HG03108 (cell line): ENCODE results near the gene FOXA1.

ENCODE experiments used
- ATAC-seq: cut with Tn5 transposase; IDR thresholded peaks from one replicate; pipeline ENCODE4 v1.9.1; 2021; ENCODE audit warnings: moderate library complexity; ENCODE audit not compliant: unreplicated experiment

FOXA1 gene

DNA sequence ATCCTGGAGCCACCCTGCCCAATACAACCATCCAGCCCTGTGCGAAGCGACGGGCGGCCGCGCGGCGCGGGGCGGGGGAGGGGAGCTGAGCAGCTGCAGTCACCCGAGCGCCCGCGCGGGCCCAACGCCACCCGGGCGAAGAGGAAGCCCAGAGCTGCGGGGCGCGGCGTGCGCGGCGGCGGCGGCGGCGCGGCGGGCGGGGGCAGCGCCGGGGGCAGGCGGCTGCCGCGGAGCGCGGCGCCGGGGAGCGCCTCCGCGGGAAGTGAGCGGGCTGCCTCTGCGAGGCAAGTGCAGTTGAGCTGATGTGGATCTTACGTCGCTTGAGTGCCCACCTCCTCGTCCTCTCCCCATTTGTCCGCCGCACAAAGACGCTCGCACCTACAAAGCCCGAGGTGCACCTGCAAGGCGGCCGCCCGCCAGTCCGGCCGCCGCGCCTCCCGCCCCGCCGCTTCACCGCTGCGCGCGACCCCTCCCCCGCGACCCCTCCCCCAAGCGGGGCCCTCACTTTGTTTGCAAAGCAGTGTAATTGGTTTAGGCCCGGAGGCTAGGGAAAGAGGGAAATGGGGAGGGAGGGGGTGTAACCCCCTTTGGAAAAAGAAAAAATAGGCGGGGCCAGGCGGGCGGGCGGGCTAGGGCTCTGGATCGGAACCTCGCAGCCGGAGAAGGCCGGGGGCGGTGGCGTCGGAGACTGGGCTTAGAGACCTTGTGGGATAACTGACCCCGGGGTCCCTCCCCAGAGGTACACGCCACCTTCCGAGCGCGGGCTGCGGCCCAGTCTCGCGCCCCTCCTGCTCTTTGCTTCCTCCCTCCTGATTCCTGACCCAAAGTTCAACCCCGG, at the start of gene FOXA1, which contains the start of gene TTC6:
Gene FOXA1, minus strand, starts transcription at position 279 of the 838 bp plus-strand sequence. Its CDS starts 277 bp downstream, at position 2.
Gene TTC6, plus strand, starts transcription at position 659 of the 838 bp plus-strand sequence. CDS start 26,436 bp downstream, outside the sequence.
- ATAC-seq = no peak

DNA sequence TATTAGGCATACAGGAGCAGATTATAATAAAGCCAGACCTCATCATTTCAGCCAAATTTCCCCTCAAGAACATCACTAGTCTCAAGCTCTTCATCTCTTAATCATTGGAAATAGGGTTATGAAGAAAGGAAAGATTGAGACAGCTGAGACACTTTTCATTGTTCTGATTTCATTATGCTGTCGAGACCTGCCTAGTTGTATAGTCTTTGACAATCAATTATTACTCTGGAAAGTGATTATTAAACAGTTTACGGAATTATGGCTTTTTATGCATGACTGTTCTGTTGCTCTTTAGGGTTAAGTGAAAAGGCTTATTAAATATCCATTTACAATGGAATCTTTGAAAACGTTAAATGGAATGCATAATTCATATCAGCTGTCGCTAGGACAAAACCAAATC, 48.7 kb upstream of the FOXA1 start:
- no peak for ATAC-seq

DNA sequence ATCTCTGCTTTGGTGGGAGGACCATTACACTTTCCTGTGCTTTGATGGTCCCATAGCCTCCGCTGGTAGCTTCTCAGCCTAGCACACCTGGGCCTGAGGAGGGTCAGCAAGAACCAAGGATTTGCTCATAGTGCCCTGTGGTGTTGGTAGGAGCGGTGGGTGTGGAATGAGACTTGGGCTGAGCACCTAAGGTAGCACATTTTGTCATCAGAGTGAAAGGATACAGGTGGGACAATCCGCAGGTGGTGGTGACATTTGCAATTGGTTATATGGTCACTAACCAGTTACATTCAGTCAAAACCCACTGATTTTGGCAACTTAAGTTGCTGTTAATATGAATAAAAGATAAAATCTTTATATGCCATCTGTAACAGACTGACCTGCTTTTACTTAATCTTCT, 47.1 kb upstream of the FOXA1 start:
- no peak for ATAC-seq

DNA sequence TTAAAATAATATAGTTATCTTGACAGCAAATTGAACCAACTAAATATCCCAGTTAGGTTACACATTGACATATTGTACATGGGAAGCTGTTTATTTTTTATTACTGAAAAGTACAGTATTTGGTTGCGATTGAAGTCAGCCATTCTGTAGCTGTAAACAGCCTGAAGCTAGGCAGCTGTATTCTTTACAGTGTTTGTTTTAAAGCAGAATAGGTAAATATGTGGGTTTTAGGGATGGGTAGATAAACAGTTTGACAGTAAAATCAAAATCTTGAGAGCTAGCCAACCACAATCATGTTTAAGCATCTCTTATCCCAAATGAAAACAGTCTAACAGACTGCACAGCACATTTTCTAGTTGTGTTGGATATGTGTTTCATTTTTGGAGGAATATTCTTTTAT, 46.1 kb upstream of the FOXA1 start:
- ATAC-seq = no peak

DNA sequence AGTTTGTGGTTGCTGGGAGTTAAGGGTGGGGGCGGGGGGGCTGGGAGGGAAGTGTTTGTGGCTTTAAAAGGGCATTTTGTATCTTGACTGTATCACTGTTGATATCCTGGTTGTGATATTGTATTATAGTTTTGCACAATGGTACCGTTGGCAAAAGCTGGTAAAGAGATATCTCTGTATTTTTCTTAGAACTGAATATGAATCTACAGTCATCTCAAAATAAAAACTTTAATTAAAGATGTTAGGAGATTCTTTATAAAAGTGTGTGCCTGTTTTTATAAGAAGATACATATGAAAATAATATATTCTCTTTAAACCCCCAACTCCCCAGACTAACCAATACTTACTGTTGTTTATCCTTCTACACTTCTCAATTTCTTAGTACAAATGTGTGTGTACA, 43.5 kb upstream of the FOXA1 start:
- ATAC-seq = no peak

DNA sequence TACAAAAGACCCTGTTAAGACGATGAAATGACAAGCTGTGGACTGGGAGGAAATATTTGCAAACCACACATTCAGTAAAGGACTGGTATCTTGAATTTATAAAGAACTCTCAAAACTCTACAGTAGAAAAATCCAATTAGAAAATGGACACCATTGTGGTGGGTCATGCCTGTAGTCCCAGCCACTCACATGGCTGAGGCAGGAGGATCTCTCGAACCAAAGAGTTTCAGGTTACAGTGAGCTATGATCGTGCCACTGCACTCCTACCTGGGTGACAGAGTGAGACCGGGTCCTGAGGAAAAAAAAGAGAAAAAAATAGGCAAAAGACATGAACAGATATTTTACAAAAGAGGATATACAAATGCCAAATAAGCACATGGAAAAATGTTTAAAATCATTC, 42.3 kb upstream of the FOXA1 start:
- ATAC-seq = no peak

DNA sequence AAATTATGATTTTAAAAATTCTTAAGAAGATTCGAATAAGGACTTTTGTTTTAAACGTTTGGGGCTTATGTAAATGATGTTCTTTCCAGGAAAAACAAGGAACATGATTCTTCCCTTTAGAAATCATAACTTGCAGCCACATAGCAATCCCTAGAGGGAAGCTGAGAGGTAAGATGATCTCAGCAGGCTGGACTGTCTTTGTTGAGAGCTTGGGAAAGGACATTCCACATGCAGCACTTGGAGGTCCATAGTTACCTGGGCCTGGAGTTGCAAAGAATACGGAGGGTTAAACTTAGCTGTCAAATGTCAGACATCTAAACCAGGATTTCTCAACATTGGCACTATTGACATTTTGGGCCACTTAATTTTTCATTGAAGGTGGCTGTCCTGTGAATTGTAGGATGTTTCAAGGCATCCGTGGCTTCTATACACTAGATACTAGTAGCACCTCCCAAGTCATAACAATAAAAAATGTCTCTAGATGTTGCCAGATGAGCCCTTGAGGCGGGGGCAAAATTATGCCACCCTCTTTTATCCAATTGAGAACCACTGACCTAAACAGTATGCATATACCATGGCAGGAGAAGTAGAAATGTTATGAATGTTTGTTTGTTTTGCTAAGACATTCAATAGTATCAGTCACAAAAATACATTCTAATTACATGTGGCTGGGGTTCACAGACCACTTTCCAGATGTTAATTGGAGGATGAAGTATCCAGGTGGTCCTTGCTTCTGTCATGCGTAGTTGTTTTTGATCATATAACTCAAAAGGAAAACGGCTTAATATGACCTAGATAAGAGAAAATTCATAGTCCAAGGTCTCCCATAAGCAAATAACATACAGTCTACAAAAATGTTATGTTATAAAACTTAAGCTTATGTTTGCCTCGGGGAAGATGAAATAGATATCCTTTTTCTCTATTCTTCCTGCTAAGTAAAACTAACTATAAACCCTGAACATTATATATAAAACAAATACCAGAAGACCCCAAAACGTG, 30.8 kb upstream of the FOXA1 start:
- ATAC-seq = no peak

DNA sequence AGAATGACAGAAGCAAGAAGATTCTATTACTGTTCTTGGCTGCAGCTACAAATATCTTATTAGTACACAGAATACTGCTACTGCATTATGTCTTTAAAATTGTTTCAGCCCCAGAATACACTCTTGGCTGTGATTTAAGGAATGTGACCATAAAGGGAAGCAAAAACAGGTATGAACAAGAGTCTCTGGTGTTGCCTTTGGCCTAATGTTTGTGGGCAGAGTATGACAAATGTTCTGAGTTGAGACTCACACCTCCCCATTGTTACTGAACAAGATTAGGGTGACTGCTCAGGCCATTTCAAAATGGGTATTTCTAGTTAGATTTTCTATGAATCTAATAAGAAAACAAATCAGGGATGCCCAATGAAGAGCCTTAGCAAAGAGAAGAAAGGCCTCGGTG, 28.9 kb upstream of the FOXA1 start:
- ATAC-seq = no peak

DNA sequence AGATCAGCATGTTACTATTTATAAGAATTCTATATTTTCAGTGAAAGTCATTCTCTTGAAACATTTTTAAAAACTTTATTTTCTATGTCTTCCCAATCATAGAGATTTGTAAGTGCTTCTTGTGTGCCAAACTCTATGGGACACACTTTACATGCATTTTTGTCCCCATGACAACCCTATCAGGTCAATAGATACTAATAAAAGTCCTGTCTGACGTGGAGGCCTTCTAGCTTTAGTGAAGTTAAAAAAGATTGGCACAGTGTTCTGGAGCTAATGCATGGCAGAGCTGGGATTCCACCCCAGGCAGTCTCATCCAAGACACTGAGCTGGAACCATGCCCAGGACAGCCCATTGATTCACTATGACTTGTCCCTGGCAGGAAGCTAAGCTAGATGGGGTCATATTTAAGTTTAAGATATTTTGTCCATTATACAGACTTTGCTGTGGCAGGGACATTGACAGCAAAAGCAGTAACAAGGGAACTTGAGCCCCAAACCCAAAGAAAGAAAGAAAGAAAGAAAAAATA, 28.4 kb upstream of the FOXA1 start:
- no peak for ATAC-seq

DNA sequence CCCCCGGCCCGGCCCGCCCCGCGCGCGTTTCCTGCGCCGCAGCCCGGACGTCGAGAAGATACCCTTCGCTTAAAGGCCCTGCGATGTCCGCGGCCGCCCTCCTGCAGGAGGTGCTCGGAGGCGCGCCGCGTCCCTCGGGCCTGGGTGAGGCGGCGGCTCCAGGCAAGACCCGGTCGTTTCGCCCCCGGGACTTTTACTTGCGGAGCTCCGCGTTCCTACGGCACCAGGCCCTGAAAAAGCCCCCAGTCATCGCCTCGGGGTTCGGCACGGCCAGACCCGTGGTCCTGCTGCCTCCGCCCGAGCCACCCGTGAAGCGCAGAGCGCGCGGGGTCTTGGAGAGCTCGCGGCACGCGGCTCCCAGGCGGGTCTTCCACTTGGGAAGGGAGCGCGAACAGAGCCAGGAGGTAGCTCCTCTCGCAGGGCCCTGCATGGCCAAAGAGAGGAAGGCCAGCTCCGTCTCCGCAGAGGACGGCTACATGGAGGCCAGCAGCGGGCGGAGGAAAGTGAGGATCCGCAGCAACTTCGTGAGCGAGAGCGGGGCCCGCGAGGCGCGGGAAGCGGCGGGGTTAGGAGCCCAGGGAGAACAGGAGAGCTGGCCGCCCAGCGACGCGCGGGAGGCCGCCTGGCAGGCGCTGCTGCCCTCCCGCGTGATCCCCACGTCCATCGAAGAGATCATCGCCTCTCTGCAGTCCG, 27.3 kb upstream of the FOXA1 start:
- no peak for ATAC-seq

DNA sequence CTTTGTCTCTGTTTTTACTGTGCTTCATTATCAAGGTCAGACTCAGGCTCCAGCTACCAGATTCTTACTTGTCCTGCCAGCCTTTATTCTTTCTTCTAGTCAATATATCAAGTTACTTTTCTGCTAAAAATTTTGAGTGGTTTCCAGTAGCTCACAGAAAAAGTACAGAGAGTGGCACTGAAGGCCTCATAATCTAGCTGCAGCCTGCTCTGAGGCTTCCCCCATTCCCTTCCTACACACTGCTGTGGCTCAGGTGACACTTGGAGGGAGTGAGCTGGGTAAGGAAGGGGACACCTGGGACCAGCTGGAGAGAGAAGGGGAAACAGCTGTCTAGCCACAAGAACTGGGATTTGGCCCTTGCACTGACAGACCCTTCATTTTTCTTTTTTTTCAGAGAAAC, 25.8 kb upstream of the FOXA1 start:
- ATAC-seq = no peak

DNA sequence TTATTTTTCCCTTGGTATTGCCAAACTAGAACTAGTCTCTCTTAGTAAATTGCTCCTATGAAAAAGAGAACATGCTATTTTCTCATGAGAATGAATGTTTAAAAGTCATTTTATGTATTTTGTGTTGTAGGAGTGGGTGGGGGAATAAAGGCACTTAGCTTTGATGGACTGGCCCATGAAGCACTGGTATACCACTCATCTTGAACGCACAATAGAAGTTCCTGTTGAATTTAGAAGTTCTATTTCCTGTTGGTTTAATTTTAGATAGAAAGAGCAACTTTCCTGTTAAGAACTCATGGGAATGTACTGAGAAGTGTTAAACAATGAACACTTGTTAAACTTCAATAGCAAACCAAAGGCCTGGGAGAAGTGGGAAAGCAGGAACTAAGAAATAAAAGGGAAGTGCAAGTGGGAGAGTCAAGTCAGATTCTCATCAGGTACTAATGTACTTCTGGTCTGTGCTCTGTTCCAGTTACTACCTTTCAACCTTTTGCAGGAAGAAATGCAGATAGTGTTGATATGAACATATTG, 23.5 kb upstream of the FOXA1 start:
- no peak for ATAC-seq

DNA sequence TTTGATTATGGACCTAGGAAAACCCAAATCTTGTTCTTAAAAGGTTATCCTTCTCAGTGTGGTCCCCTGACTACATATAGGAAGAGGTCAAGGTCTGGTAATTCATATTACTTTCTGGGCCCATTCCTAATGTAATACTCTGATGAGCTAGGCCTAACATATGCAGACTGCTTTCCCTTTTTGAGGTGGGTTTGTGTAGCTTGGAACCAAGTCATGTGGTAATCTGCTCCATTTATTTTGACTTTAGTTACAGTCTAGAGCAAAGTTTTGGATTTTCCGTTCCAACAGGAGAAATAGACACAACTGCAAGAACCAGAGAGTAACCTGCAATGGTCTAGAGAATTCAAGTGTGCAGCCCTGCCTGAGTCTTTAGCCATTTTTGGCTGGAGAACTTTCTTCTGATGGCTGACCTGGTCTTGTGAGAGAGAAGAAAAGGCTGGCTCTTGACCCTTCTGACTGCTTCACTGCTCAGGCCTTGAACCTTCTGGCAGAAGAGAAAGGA, 22.9 kb upstream of the FOXA1 start:
- ATAC-seq = no peak

DNA sequence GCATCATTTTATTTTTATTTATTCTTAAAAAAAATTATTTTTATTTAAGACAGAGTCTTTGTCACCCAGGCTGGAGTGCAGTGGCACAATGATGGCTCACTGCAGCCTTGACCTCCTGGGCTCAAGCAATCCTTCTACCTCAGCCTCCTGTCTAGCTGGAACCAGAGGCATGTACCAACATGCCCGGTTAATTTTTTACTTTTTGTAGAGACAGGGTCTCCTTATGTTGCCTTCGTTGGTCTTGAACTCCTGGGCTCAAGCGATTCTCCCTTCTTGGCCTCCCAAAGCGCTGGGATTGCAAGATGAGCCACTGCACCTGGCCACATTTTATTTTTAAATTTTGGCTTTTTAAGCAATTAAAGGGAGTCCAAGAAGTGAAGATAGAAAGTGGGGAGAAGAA, 21.8 kb upstream of the FOXA1 start:
- no peak for ATAC-seq

DNA sequence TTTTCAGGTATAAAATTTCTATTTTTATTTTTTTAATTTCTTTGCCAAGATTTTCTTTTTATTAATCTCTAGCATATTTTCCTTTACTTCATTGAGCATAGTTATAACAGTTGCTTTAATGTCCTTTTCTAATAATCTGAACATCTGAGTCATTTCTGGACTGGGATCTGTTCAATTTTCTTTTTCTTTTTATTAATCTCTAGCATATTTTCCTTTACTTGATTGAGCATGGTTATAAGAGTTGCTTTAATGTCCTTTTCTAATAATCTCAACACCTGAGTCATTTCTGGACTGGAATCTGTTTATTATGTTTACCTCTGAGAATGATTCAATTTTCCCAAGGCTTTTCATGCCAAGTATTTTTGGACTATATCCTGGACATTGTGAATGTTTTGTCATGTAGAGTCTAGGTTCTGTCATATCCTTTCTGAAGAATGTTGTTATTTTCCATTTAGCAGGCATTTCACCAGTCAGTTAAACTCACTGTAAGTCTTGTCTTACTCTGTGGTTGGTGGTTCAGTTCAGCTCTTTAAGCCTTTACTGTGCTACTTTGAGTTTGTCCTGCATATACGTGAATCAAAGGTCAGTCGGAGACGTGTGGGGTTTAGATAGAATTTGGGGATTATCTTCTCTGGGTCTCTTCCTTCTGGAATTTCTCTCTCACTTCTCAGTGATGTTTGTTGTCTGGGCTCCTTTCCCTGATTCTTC, 20.7 kb upstream of the FOXA1 start:
- ATAC-seq = no peak

DNA sequence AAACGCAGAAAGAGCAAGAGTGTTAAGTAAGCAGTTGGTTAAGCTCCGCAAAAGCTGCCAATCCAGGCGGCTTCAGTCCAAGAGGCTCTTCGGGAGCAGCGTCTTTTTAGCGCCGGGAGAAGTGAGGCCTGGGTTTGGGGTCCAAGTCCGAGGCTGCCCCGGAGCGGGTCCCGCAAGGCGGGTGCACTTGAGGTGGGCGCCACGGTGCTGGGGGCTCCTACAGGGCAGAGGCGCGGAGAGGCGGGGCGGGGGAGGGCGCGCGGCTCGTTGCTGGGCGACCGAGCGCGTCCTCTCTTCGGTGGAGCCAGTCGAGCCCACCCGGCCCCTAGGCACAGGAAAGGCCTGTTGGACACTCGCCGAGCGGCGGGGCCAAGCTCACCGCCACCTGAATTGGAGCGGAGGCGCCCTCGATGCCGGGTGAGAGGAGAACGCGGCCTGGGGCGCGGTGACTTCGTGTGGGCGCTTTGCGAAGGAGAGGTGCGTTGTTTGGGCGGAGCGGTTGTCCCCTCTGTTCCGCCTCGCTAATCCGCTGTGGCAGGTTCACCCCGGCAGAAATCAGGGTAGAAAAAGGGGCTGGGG, 16.0 kb upstream of the FOXA1 start:
- ATAC-seq = no peak

DNA sequence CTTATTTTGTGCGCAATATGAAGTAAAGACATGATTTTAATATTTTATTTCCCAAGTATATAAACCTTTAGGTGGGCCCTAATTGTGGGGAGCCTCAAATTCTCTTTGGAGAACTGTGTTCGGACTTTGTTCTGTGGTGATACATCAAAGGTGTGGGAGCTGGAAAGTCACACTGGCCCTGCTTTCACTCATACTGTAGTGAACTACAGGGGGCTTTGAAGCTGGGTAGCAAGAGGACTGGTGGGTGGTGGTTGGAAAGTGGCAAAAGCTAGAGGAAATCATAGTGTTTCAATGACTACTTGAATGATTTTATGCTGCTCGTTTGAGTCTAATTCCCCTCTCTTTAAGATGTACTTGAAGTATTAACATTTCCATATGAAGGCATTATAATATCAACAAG, 13.6 kb upstream of the FOXA1 start:
- ATAC-seq = no peak

DNA sequence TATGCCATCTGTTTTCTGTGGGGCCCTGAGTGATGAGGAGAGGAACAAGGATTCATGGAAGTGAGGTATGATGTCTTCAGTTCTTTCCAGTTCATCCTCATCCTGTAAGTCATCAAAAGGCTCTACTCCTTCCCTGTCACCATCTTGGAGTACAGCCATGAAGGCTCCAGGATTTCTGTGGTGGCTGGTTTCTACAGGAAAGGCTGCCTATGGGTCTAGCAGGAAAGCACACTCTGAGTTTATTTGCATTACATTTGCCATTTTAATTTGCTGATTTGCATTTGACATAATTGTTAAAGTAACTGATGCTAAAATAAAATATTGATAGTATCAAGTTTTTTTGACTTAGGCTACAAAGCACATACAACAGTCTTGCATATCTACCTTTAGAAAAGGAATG, 11.6 kb upstream of the FOXA1 start:
- ATAC-seq = no peak

DNA sequence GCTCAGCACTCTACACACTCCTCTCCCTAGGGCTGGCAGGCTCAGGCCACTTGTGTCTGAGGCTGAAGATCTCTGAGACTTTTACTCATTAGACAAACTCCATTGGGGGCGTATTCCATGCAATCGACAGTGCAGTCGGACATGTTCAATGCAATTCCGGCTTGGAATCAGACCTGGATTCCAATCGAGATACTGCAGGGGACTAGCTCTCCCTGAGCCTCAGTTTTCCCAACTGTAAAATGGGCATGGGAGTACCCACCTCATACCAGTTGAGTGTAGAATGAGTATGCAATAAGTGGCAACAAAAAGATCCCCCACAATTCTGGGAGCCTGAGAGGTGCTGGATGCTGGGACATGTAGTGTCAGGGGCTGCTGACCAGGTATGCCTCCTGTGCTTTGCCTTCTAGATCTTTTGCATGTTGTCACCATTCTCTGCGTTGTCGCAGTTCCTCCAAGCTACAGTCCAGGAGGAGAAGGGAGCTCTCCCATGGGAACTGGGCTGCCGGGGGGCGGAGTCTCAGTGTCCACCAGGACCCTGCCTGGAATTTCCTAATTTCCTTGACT, 8.7 kb upstream of the FOXA1 start:
- ATAC-seq = no peak
